ENCODE results near the gene USP10.

USP10 gene

DNA sequence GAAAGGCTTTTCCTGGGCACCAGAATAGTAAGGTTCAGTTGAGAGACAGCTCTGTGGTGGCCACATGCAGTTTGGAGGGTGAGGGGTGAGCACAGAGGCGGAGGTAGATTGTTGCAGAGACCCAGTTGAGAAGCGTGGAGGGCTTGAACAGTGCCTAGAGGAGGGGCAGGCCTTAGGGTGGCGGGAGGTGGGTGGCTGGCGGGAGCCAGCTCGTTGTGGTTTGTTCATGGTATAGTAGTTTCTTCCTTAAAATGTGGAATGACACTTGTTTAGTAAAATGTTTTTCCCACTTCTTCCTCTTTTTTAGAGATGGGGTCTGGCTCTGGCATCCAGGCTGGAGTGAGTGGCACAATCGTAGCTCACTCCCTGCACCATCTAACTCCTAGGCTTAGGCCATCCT is 14.2 kb downstream of the USP10 start:
- no peak for TF ChIP-seq ZFX (IDR thresholded peaks at IDR 0.05)
- TF ChIP-seq, protein P1, sequence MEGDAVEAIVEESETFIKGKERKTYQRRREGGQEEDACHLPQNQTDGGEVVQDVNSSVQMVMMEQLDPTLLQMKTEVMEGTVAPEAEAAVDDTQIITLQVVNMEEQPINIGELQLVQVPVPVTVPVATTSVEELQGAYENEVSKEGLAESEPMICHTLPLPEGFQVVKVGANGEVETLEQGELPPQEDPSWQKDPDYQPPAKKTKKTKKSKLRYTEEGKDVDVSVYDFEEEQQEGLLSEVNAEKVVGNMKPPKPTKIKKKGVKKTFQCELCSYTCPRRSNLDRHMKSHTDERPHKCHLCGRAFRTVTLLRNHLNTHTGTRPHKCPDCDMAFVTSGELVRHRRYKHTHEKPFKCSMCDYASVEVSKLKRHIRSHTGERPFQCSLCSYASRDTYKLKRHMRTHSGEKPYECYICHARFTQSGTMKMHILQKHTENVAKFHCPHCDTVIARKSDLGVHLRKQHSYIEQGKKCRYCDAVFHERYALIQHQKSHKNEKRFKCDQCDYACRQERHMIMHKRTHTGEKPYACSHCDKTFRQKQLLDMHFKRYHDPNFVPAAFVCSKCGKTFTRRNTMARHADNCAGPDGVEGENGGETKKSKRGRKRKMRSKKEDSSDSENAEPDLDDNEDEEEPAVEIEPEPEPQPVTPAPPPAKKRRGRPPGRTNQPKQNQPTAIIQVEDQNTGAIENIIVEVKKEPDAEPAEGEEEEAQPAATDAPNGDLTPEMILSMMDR (conservative IDR thresholded peaks at IDR 0.05), result no peak
- no peak overlapping the region for H3K27ac ChIP-seq

DNA sequence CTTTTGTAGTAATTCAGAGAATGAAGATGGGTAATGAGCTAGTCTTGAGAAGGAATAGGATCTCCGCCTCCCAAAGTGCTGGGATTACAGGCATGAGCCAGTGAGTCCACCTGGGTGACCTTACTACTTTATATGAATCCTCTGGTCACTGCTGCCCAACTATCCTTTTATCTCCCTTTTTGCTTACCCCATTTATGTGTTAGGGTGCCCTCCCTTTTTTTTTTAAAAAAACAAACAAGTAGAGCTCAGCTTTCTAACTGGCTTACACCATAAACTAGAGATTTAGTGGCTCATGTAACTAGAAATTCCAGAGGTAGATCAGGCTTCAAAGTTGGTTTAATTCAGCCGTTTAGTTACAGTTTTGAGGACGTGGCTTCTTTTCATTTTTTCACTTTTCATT is 15.6 kb downstream of the USP10 start:
- peak overlapping the region; percentile 67 for H3K27ac ChIP-seq
- TF ChIP-seq, protein P1 (conservative IDR thresholded peaks at IDR 0.05), result no peak
- TF ChIP-seq ZFX (IDR thresholded peaks at IDR 0.05), result no peak

DNA sequence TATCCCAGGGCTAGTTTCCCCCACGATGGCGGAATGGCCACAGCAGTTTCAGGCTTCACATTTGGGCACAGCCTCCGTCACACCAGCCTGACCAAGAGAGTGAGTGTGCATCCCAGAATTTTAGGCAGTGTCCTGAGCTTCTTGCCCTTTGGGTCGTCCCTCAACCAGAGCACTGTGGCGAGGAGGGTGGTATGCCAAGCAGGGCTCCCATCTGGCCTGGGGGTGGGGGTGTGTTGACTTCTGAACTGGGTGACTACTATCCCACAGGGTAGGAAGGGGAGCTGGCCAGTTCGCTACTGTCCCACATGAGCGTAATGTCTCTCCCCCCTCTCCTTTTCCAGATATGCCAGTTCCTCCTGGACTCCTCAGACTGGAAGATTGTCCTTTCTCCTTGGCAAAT is 16.1 kb downstream of the USP10 start:
- peak overlapping the region; percentile 67 for H3K27ac ChIP-seq
- no peak for TF ChIP-seq ZFX (IDR thresholded peaks at IDR 0.05)
- TF ChIP-seq, protein P1 (conservative IDR thresholded peaks at IDR 0.05), result no peak

DNA sequence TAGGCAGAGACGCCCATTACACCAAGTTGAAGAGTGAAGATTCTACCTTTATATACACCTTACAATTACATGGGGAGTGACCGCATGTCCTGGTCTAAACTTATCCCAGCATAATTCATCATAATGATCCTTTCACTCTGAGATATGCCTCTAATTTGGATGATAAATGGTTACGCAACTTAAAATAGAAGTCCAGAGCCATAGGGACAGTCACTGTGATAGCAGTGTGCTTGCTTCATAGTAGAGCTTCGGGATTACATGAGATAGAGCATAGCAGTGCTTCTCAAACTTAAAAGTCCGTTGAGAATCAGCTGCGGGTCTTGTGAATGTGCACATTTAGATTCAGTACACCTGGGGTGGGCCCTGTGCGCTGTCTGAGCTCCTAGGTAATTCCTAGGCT is 16.9 kb downstream of the USP10 start:
- H3K27ac ChIP-seq, result peak overlapping the region; percentile 27; the same call in 1 of the 2 replicates
- no peak for TF ChIP-seq ZFX (IDR thresholded peaks at IDR 0.05)
- TF ChIP-seq, protein P1 (conservative IDR thresholded peaks at IDR 0.05), result no peak

DNA sequence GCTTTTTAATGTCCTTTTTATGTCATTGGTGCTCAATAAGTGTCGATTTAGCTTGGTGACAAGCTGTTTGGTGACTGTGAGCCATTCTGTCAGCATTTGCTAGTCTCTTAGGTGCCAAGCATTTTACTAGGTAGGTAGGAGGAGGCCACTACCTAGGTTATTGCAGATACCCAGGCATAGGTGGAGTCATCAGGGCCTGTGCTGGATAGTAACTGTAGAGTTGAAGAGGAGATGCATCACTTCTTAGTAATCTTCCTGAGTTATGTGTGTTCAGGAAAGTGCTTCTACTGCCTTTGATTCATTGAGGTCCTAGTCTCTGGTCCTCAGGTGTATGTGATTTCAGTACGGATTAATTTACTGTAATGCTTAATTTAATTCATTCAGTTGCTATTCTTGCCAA is 17.7 kb downstream of the USP10 start:
- no peak overlapping the region for H3K27ac ChIP-seq
- TF ChIP-seq, protein P1 (conservative IDR thresholded peaks at IDR 0.05), result no peak
- TF ChIP-seq ZFX (IDR thresholded peaks at IDR 0.05), result no peak

DNA sequence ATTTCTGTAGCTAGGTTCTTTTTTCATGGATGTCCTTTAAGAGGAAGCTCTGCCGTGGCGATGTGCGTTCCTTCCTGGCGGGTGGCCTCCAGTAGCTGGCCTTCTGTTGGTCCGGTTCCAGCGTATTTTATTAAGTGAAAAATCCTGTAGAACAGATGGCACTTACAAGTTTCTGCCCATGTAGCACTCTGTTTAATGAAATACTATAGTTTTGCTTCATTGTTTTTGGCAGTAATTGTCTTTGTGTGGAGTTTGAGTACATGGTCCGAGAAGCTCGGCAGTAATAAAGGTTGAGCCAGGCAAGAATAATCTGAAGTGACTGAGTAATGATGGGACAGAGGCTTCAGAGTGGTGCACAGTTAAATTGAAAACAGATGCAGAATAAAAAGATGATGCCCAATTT is 20.4 kb downstream of the USP10 start:
- no peak for TF ChIP-seq ZFX (IDR thresholded peaks at IDR 0.05)
- TF ChIP-seq, protein P1 (conservative IDR thresholded peaks at IDR 0.05), result no peak; the same call in 1 of the 2 replicates
- peak overlapping the region; percentile 11 for H3K27ac ChIP-seq

DNA sequence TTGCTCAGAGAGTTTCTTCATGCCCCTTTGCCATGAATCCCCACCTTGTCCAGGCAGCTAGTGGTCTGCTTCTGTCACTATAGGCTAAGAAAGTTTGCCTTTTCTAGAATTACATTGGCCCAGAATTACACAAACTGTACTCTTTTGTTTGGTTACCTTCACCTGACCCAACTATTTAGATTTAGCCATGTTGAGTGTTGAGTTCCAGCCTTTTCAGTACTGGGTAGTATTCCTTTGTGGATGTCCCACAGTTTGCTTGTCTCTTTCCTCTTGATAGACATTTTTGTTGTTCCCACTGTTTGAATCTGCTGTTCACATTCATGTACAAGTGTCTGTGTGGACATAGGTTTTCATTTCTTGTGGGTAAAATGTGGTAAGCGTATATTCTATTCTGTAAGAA is 22.3 kb downstream of the USP10 start:
- TF ChIP-seq, protein P1 (conservative IDR thresholded peaks at IDR 0.05), result no peak
- TF ChIP-seq ZFX (IDR thresholded peaks at IDR 0.05), result no peak
- peak overlapping the region; percentile 26 for H3K27ac ChIP-seq

Measured in C4-2B (cell line).